H9 (cell line): ENCODE measurements around the gene PIAS1. TPM values are rescaled to one million over a fixed set of nuclear protein-coding genes. Genes with fewer than 3 reads are reported as not detected.

ENCODE experiments used
- DNase-seq: peaks from one replicate; pipeline ENCODE4 v3.0.0-alpha.2; 2017
- H2AFZ ChIP-seq: one replicate; pipeline ENCODE4 v1.6.1; 2013; ENCODE audit warnings: mild to moderate bottlenecking, low read length, control low read depth, moderate library complexity
- H2AK5ac ChIP-seq: 2 replicates; pipeline ENCODE4 v1.6.1; 2013; ENCODE audit warnings: low read length, control low read depth, mixed read lengths; ENCODE audit not compliant: insufficient read length
- H2BK120ac ChIP-seq: one replicate; pipeline ENCODE4 v1.6.1; 2013; ENCODE audit warnings: low read depth, mild to moderate bottlenecking, low read length, control low read depth, inconsistent platforms; ENCODE audit not compliant: poor library complexity, severe bottlenecking
- H2BK12ac ChIP-seq: 2 replicates; pipeline ENCODE4 v1.6.1; 2013; ENCODE audit warnings: low read length, control low read depth, mixed read lengths, low read depth; ENCODE audit not compliant: insufficient read length
- H2BK15ac ChIP-seq: 2 replicates; pipeline ENCODE4 v1.6.1; 2013; ENCODE audit warnings: low read depth, low read length, control low read depth
- H2BK20ac ChIP-seq: one replicate; pipeline ENCODE4 v1.6.1; 2013; ENCODE audit warnings: low read depth, mild to moderate bottlenecking, low read length, control low read depth, inconsistent platforms; ENCODE audit not compliant: poor library complexity, severe bottlenecking
- H2BK5ac ChIP-seq: 2 replicates; pipeline ENCODE4 v1.6.1; 2013; ENCODE audit warnings: low read length, control low read depth, mixed read lengths; ENCODE audit not compliant: insufficient read length
- H3K14ac ChIP-seq: 2 replicates; pipeline ENCODE4 v1.6.1; 2013; ENCODE audit warnings: low read length, control low read depth; ENCODE audit not compliant: insufficient read depth
- H3K18ac ChIP-seq: 2 replicates; pipeline ENCODE4 v1.6.1; 2013; ENCODE audit warnings: low read depth, mild to moderate bottlenecking, mixed read lengths, low read length, control low read depth; ENCODE audit not compliant: insufficient read length
- H3K23ac ChIP-seq: 2 replicates; pipeline ENCODE4 v1.6.1; 2013; ENCODE audit warnings: low read length, control low read depth, mixed read lengths, low read depth; ENCODE audit not compliant: insufficient read length
- H3K23me2 ChIP-seq: 2 replicates; pipeline ENCODE4 v1.6.1; 2013; ENCODE audit warnings: low read depth, mild to moderate bottlenecking, mixed read lengths, low read length, control low read depth; ENCODE audit not compliant: insufficient read length, poor library complexity, severe bottlenecking
- H3K27ac ChIP-seq: 2 replicates; pipeline ENCODE4 v1.5.1; 2013; ENCODE audit warnings: low read length, control low read depth, mixed read lengths, low read depth; ENCODE audit not compliant: insufficient read length
- H3K27me3 ChIP-seq: 2 replicates; pipeline ENCODE4 v1.6.1; 2013; ENCODE audit warnings: low read length, control low read depth, inconsistent platforms; ENCODE audit not compliant: insufficient read depth
- H3K4ac ChIP-seq: 2 replicates; pipeline ENCODE4 v1.6.1; 2013; ENCODE audit warnings: low read depth, mild to moderate bottlenecking, control low read depth, inconsistent platforms, low read length, moderate library complexity
- H3K4me1 ChIP-seq: 2 replicates; pipeline ENCODE4 v1.6.1; 2013; ENCODE audit warnings: low read length, control low read depth, inconsistent platforms; ENCODE audit not compliant: insufficient read depth
- H3K4me2 ChIP-seq: 2 replicates; pipeline ENCODE4 v1.6.1; 2013; ENCODE audit warnings: low read length, control low read depth, mixed read lengths; ENCODE audit not compliant: insufficient read length, insufficient read depth
- H3K56ac ChIP-seq: 2 replicates; pipeline ENCODE4 v1.6.1; 2013; ENCODE audit warnings: low read depth, mild to moderate bottlenecking, mixed read lengths, low read length, control low read depth; ENCODE audit not compliant: insufficient read length
- H3K79me1 ChIP-seq: 2 replicates; pipeline ENCODE4 v1.6.1; 2013; ENCODE audit warnings: low read depth, mild to moderate bottlenecking, moderate library complexity, low read length, control low read depth, inconsistent platforms; ENCODE audit not compliant: insufficient read depth, poor library complexity, severe bottlenecking
- H3K79me2 ChIP-seq: 2 replicates; pipeline ENCODE4 v1.6.1; 2013; ENCODE audit warnings: low read length, control low read depth, inconsistent platforms; ENCODE audit not compliant: insufficient read depth
- H3K9ac ChIP-seq: 2 replicates; pipeline ENCODE4 v1.6.1; 2013; ENCODE audit warnings: low read length, control low read depth, mixed read lengths; ENCODE audit not compliant: insufficient read length; ENCODE audit errors: extremely low read depth
- H3K9me3 ChIP-seq: one replicate; pipeline ENCODE4 v1.6.1; 2013; ENCODE audit warnings: low read depth, low read length, inconsistent platforms; ENCODE audit not compliant: control insufficient read depth
- H3T11ph ChIP-seq: one replicate; pipeline ENCODE4 v1.6.1; 2013; ENCODE audit warnings: mild to moderate bottlenecking, low read length, control low read depth, inconsistent platforms
- H4K20me1 ChIP-seq: one replicate; pipeline ENCODE4 v1.6.1; 2013; ENCODE audit not compliant: control insufficient read depth, insufficient read length, insufficient read depth
- H4K5ac ChIP-seq: 2 replicates; pipeline ENCODE4 v1.6.1; 2013; ENCODE audit warnings: low read depth, mild to moderate bottlenecking, mixed read lengths, low read length, control low read depth; ENCODE audit not compliant: insufficient read length
- H4K8ac ChIP-seq: replicated peaks from 2 replicates; pipeline ENCODE4 v1.6.1; 2013; ENCODE audit warnings: low read length, control low read depth, mixed read lengths, low read depth; ENCODE audit not compliant: insufficient read length
- H4K91ac ChIP-seq: 2 replicates; pipeline ENCODE4 v1.6.1; 2013; ENCODE audit warnings: low read depth, mild to moderate bottlenecking, moderate library complexity, mixed read lengths, low read length, control low read depth; ENCODE audit not compliant: insufficient read length
- H3K27ac Mint-ChIP-seq, 3 experiments: 2 replicates in 2 of 3; 3 replicates in 1 of 3; pipeline ENCODE4 v1.8.0; 2020 to 2021; ENCODE audit warnings: mixed read lengths in 3 of 3, mild to moderate bottlenecking in 1 of 3, moderate library complexity in 1 of 3
- H3K27me3 Mint-ChIP-seq: 2 replicates; pipeline ENCODE4 v1.8.0; 2021; ENCODE audit warnings: low read depth, mild to moderate bottlenecking, moderate library complexity, mixed read lengths
- H3K36me3 Mint-ChIP-seq, 3 experiments: 2 replicates in 2 of 3; 3 replicates in 1 of 3; pipeline ENCODE4 v1.8.0; 2020 to 2021; ENCODE audit warnings: low read depth in 3 of 3, mixed read lengths in 3 of 3; ENCODE audit not compliant: insufficient read depth in 1 of 3
- H3K4me1 Mint-ChIP-seq, 2 experiments: 2 replicates each; pipeline ENCODE4 v1.8.0; 2020; ENCODE audit warnings: mixed read lengths in 2 of 2
- H3K4me3 Mint-ChIP-seq, 2 experiments: 2 replicates in 1 of 2; 3 replicates in 1 of 2; pipeline ENCODE4 v1.8.0; 2020 to 2021; ENCODE audit warnings: mild to moderate bottlenecking in 2 of 2, mixed read lengths in 2 of 2, moderate library complexity in 1 of 2
- H3K9me3 Mint-ChIP-seq, 2 experiments: 2 replicates in 1 of 2; 3 replicates in 1 of 2; pipeline ENCODE4 v1.8.0; 2020; ENCODE audit warnings: mild to moderate bottlenecking in 2 of 2, mixed read lengths in 2 of 2, moderate library complexity in 1 of 2
- WGBS: extraction: QIAGEN DNeasy Blood & Tissue Kit; methylation state at CpG from one replicate; pipeline ENCODE4 v1.1.7; 2013; ENCODE audit warnings: missing lambda C conversion rate, low lambda C conversion rate, mixed read lengths; ENCODE audit not compliant: insufficient read length; ENCODE audit errors: extremely low coverage; 5-methylcytosine and 5-hydroxymethylcytosine counted together
- total RNA-seq: library from RNA; stranded (reverse); gene quantifications from 2 replicates; pipeline ENCODE4 v1.2.1, GENCODE V29; 2021
- TF ChIP-seq, protein P1 (sequence below): fragments of 200-600 bp; sonication (generic); conservative IDR thresholded peaks from 3 replicates; pipeline ENCODE4 v1.8.0; 2021; ENCODE audit warnings: antibody characterized with exemption, mild to moderate bottlenecking

The PIAS1 gene
- total RNA-seq, 1 experiment from 2014 or later: 31.1 TPM

DNA sequence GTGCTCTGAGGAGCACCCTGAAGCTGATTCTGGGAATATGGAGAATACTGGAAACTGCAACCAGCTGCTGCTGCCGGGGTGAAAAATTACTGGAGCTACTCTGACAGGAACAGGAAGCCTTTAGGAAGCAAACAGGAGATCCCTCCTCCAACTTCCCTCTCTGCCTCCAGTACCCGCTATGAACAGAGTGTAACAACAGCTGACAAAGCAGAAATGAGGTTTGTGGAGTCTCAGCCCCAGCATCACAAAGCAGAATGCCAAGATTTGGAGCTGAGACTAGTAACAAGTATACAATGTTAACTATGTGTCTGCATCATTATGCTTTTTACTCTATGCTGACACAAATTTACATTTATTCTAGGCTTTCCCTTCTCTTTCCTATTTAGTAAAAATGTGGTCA lies 22.7 kb upstream of the PIAS1 start:
- DNase-seq: no peak
- no CpG with 5 or more reads among the region's 2 CpGs for WGBS
- Histone ChIP-seq H3K18ac (no peak overlapping the region), H2BK12ac (no peak overlapping the region), H3T11ph (no peak overlapping the region), H2BK20ac (no peak overlapping the region), H2AFZ (no peak overlapping the region), H4K8ac (no peak overlapping the region), H3K4me1 (no peaks in the 10 kb centered on the region), H3K4ac (no peak overlapping the region), H3K9me3 (no peaks in the 10 kb centered on the region), H2BK15ac (no peak overlapping the region), H3K27me3 (no peaks in the 10 kb centered on the region), H2AK5ac (no peak overlapping the region), H3K4me2 (no peak overlapping the region), H3K79me1 (no peaks in the 10 kb centered on the region), H2BK120ac (no peak overlapping the region), H3K56ac (no peak overlapping the region), H3K23me2 (no peaks in the 10 kb centered on the region), H3K79me2 (no peaks in the 10 kb centered on the region), H3K27ac (no peak overlapping the region), H3K9ac (no peak overlapping the region), H4K91ac (no peak overlapping the region), H3K23ac (no peak overlapping the region), H3K14ac (no peak overlapping the region), H4K5ac (no peak overlapping the region), H4K20me1 (no peaks in the 10 kb centered on the region), H2BK5ac (no peak overlapping the region)
- no peak overlapping the region for H3K4me3 Mint-ChIP-seq
- H3K27me3 Mint-ChIP-seq: peaks cover 8% of the 10 kb centered on the region
- TF ChIP-seq, protein P1, sequence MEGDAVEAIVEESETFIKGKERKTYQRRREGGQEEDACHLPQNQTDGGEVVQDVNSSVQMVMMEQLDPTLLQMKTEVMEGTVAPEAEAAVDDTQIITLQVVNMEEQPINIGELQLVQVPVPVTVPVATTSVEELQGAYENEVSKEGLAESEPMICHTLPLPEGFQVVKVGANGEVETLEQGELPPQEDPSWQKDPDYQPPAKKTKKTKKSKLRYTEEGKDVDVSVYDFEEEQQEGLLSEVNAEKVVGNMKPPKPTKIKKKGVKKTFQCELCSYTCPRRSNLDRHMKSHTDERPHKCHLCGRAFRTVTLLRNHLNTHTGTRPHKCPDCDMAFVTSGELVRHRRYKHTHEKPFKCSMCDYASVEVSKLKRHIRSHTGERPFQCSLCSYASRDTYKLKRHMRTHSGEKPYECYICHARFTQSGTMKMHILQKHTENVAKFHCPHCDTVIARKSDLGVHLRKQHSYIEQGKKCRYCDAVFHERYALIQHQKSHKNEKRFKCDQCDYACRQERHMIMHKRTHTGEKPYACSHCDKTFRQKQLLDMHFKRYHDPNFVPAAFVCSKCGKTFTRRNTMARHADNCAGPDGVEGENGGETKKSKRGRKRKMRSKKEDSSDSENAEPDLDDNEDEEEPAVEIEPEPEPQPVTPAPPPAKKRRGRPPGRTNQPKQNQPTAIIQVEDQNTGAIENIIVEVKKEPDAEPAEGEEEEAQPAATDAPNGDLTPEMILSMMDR: no peak
- H3K9me3 Mint-ChIP-seq: peaks cover 0 to 2% of the 10 kb centered on the region in 2 experiments; a peak in 3 of 5 replicates
- no peak overlapping the region for H3K27ac Mint-ChIP-seq
- no peaks in the 10 kb centered on the region for H3K4me1 Mint-ChIP-seq
- no peaks in the 10 kb centered on the region for H3K36me3 Mint-ChIP-seq
